SU-DHL-6 (cell line): ENCODE data around the gene KCNJ1.

Source experiments
- H2AFZ ChIP-seq: fragments of 200-600 bp; sonication (generic); 2 replicates; pipeline ENCODE4 v1.6.1; 2014; ENCODE audit warnings: low read depth, mild to moderate bottlenecking, moderate library complexity, mixed read lengths, antibody characterized with exemption, low read length; ENCODE audit not compliant: severe bottlenecking
- H3F3A ChIP-seq: fragments of 200-600 bp; shearing (Covaris generic); 2 replicates; pipeline ENCODE4 v1.6.0; 2016; ENCODE audit warnings: antibody characterized with exemption, mild to moderate bottlenecking; ENCODE audit not compliant: insufficient read depth
- H3K27ac ChIP-seq: fragments of 200-600 bp; sonication (generic); 2 replicates; pipeline ENCODE4 v1.5.1; 2016; ENCODE audit warnings: low read depth, mild to moderate bottlenecking, low read length, moderate library complexity, mixed read lengths
- H3K27me3 ChIP-seq: fragments of 200-600 bp; sonication (generic), shearing (Covaris generic); 2 replicates; pipeline ENCODE4 v1.6.0; 2014; ENCODE audit warnings: mild to moderate bottlenecking, low read length
- H3K36me3 ChIP-seq: fragments of 200-600 bp; sonication (generic); 2 replicates; pipeline ENCODE4 v1.6.1; 2014; ENCODE audit warnings: mild to moderate bottlenecking, low read length, mixed read lengths
- H3K4me2 ChIP-seq: fragments of 300-600, 200-600 bp; shearing (Covaris generic), sonication (generic); 2 replicates; pipeline ENCODE4 v1.6.0; 2014; ENCODE audit warnings: low read length, low read depth, mild to moderate bottlenecking; ENCODE audit not compliant: poor library complexity, severe bottlenecking
- H3K4me3 ChIP-seq: fragments of 200-600 bp; sonication (generic); 2 replicates; pipeline ENCODE4 v1.5.1; 2014; ENCODE audit warnings: antibody characterized with exemption, low read length, mild to moderate bottlenecking, mixed read lengths; ENCODE audit not compliant: insufficient read depth, poor library complexity, severe bottlenecking
- H3K79me2 ChIP-seq: fragments of 200-600 bp; sonication (generic); 2 replicates; pipeline ENCODE4 v1.6.1; 2014; ENCODE audit warnings: mild to moderate bottlenecking, low read length, moderate library complexity; ENCODE audit not compliant: insufficient read depth
- H3K9ac ChIP-seq: fragments of 200-600 bp; sonication (generic); 2 replicates; pipeline ENCODE4 v1.7.0; 2014; ENCODE audit warnings: mild to moderate bottlenecking, low read length
- H3K9me2 ChIP-seq: fragments of 200-600 bp; sonication (generic); replicated peaks from 2 replicates; pipeline ENCODE4 v1.6.1; 2014; ENCODE audit warnings: low read length; ENCODE audit not compliant: insufficient read depth
- H3K9me3 ChIP-seq: fragments of 200-600 bp; sonication (generic); 2 replicates; pipeline ENCODE4 v1.6.1; 2014; ENCODE audit warnings: low read length, mixed read lengths; ENCODE audit not compliant: insufficient read depth
- H4K20me1 ChIP-seq: fragments of 200-600 bp; sonication (generic); 2 replicates; pipeline ENCODE4 v1.6.1; 2014; ENCODE audit warnings: low read depth, mild to moderate bottlenecking, antibody characterized with exemption, low read length, moderate library complexity, mixed read lengths
- EZH2phosphoT487 ChIP-seq: fragments of 200-600 bp; sonication (generic), shearing (Covaris generic); conservative IDR thresholded peaks from 2 replicates; pipeline ENCODE4 v1.6.1; 2018; ENCODE audit warnings: mild to moderate bottlenecking, antibody characterized with exemption, low read length, moderate library complexity, mixed read lengths
- TF ChIP-seq, protein P1 (sequence below): fragments of 200-600 bp; sonication (generic); IDR thresholded peaks from one replicate; pipeline ENCODE4 v1.5.1; 2017; ENCODE audit warnings: antibody characterized with exemption, mild to moderate bottlenecking, low read length, moderate library complexity; ENCODE audit not compliant: insufficient read depth, poor library complexity, severe bottlenecking

KCNJ1 gene

DNA sequence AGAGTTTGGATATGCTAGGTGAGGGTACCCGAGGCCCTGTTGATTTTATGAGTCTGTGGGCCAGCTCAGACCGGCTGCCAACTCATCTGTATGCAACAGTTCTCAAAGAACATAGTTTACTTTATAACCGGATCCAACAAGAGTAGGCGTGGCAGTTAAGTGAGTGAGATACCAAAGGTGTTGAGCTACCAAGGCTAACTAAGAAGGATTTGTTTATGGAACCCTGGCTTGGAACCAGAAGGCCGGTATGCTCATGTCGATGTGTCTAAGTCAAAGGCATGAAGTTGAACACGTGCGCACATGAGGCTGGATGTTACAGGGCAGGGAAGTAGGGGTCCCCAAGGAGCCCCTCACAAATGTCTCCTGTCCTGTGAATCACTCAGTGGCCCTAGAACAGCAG is at the start of gene KCNJ1:
KCNJ1 (minus strand) TSS at position 20 of the 400 bp plus-strand sequence. CDS start 27,053 bp downstream, outside the sequence.
- Histone ChIP-seq H3K9me3 (no peaks in the 10 kb centered on the region), H3K79me2 (no peaks in the 10 kb centered on the region), H3K27me3 (no peaks in the 10 kb centered on the region), H3K9me2 (no peaks in the 10 kb centered on the region), H3K4me3 (no peak within 1 kb of the TSS), H4K20me1 (no peaks in the 10 kb centered on the region), H3F3A (no peaks in the 10 kb centered on the region), H3K4me2 (no peak within 1 kb of the TSS), H3K9ac (no peak within 1 kb of the TSS), H2AFZ (no peak within 1 kb of the TSS), H3K27ac (no peak within 1 kb of the TSS), H3K36me3 (no peaks in the 10 kb centered on the region)
- TF ChIP-seq, protein P1, sequence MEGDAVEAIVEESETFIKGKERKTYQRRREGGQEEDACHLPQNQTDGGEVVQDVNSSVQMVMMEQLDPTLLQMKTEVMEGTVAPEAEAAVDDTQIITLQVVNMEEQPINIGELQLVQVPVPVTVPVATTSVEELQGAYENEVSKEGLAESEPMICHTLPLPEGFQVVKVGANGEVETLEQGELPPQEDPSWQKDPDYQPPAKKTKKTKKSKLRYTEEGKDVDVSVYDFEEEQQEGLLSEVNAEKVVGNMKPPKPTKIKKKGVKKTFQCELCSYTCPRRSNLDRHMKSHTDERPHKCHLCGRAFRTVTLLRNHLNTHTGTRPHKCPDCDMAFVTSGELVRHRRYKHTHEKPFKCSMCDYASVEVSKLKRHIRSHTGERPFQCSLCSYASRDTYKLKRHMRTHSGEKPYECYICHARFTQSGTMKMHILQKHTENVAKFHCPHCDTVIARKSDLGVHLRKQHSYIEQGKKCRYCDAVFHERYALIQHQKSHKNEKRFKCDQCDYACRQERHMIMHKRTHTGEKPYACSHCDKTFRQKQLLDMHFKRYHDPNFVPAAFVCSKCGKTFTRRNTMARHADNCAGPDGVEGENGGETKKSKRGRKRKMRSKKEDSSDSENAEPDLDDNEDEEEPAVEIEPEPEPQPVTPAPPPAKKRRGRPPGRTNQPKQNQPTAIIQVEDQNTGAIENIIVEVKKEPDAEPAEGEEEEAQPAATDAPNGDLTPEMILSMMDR, result no peak
- TF ChIP-seq EZH2phosphoT487, result no peak

- Histone ChIP-seq H3K27ac (no peak overlapping the region), H3F3A (no peaks in the 10 kb centered on the region), H3K9me2 (no peaks in the 10 kb centered on the region), H3K9ac (no peak overlapping the region), H3K79me2 (no peaks in the 10 kb centered on the region), H2AFZ (no peak overlapping the region), H3K36me3 (no peaks in the 10 kb centered on the region), H3K4me2 (no peak overlapping the region), H3K4me3 (no peak overlapping the region), H4K20me1 (no peaks in the 10 kb centered on the region), H3K27me3 (no peaks in the 10 kb centered on the region), H3K9me3 (no peaks in the 10 kb centered on the region)
- TF ChIP-seq, protein P1, result no peak
- no peak for TF ChIP-seq EZH2phosphoT487
Measured at GRCh38 chr11:128916681-128917080, 49.6 kb upstream of the KCNJ1 start.

DNA sequence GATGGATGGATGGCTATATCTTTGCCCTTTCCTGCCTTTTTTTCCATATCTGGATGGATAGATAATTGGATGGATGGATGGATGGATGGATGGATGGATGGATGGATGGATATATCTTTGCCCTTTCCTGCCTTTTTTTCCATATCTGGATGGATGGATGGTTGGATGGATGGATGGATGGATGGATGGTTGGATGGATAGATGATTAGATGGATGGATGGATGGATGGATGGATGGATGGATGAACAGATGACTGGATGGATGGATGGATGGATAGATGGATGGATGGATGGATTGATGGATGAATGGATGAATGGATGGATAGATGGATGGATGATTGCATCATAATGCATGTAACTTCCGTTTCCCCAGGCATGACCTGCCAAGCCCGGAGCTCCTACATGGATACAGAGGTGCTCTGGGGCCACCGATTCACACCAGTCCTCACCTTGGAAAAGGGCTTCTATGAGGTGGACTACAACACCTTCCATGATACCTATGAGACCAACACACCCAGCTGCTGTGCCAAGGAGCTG is 49.0 kb upstream of the KCNJ1 start:
- H3K9ac ChIP-seq, result no peak overlapping the region
- no peak overlapping the region for H3K27ac ChIP-seq
- no peaks in the 10 kb centered on the region for H3K27me3 ChIP-seq
- no peaks in the 10 kb centered on the region for H3K9me2 ChIP-seq
- H4K20me1 ChIP-seq, result no peaks in the 10 kb centered on the region
- H3K9me3 ChIP-seq, result no peaks in the 10 kb centered on the region
- no peaks in the 10 kb centered on the region for H3K79me2 ChIP-seq
- H2AFZ ChIP-seq, result no peak overlapping the region
- no peak overlapping the region for H3K4me2 ChIP-seq
- H3K4me3 ChIP-seq, result no peak overlapping the region
- H3K36me3 ChIP-seq, result no peaks in the 10 kb centered on the region
- H3F3A ChIP-seq, result no peaks in the 10 kb centered on the region
- TF ChIP-seq, protein P1, result no peak
- no peak for TF ChIP-seq EZH2phosphoT487
